Effector CD8-positive, alpha-beta T cell (primary cell): ENCODE measurements around the gene TMEM72.
A peak's percentile ranks its signal among the peaks of the same experiment; 100 is the strongest.

Source experiments
- DNase-seq: peaks from one replicate; lab custom pipeline; 2025; lab: John Stamatoyannopoulos, UW

TMEM72 gene

GRCh38 chr10:44920252-44920651, 9.1 kb downstream of the TMEM72 start:
- DNase-seq: no peak

DNA sequence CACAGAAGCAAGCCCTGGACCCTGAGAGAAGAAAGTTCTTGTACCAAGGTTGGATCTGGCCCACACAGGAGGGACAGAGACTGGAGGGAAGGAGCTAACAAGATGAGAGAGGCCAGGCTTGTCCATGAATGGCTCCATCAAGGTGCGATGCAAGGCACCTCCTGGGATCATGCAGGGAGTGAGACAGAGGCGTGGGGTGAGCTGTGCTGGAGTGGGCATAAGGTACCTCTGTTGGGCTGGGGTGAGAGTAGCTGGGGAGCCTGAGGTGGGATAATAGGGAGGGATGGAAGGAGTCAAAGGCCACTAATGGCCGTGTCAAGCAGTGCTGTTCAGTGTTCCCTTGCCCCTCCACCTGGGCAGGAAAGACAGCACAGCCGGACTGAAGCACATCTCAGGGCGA, 9.9 kb downstream of the TMEM72 start:
- DNase-seq: no peak

DNA sequence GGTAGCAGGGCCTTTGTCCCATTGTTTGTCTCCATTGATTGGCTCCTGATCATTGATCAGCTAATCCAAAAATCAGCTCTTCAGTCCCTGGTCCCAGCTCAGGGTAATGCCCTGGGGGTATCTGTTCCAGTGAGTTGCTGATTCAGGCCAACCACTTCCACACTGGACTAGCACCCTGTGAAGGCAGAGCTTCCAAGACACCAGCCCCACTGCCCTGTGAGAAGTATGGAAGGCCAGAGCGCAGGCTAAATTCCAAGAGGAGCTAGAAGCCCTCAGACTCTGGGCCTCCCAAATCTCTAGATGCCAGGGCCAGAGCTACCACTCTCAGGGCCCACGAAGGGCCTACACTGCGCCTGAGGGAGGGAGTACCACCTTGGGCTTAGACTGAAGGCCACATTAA, 10.4 kb downstream of the TMEM72 start:
- no peak for DNase-seq

DNA sequence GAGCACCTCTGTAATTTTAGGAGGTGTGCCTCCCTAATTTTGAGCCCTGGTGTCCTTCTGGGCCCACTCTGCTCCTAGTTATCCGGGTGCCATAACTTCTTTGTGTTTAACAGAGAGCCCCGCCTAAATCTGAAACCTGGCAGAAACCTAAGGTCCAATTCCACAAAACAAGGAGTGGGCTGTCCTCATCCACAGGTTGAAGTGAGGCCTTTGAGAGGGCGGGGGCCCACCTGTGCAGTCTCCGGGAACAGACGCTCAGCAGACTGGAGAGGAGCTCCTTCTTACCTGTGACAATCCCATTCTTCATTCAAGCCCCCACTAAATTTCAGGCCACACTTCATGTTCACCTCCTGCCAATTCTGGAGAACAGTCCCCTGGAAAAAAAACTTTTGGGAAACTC, 10.9 kb downstream of the TMEM72 start:
- DNase-seq: no peak

DNA sequence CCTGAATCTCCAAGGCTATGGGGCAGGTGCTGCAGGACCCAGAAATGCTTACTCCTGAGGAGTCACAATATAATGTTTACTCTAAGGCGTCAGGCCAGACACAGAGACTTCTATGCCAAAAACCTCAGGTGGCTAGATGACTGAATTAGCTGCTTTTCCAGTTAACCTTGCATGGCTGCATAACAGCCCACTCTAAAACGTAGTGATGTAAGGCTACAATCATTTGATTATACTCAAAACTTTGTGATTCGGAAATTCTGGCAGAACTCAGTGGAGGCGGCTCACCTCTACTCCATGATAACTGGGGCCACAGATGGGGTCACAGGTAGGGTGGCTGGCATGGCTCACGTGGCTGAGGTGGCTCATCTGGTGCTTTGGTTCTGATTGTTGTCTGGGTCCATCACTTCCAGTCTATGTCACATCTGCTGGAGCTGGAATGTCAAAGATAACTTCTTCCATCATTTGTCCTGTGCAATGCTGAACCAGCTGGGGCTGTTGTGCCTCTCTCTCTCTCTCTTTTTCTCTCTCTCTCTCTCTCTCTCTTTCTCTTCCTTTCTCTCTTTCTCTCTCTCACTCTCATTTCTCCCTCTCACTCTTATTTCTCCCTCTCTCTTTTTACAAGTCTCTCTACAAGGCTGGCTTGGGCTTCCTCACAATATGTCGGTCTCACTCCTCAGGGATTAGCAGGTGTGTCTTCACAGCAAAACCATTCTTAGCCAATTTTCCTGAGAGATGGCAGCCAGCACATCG, 11.8 kb downstream of the TMEM72 start:
- DNase-seq: no peak

- DNase-seq: no peak
Observed at GRCh38 chr10:44923611-44924010, 12.5 kb downstream of the TMEM72 start.

GRCh38 chr10:44924261-44925040, 13.3 kb downstream of the TMEM72 start:
- no peak for DNase-seq

GRCh38 chr10:44925224-44925623, 14.1 kb downstream of the TMEM72 start:
- no peak for DNase-seq

DNA sequence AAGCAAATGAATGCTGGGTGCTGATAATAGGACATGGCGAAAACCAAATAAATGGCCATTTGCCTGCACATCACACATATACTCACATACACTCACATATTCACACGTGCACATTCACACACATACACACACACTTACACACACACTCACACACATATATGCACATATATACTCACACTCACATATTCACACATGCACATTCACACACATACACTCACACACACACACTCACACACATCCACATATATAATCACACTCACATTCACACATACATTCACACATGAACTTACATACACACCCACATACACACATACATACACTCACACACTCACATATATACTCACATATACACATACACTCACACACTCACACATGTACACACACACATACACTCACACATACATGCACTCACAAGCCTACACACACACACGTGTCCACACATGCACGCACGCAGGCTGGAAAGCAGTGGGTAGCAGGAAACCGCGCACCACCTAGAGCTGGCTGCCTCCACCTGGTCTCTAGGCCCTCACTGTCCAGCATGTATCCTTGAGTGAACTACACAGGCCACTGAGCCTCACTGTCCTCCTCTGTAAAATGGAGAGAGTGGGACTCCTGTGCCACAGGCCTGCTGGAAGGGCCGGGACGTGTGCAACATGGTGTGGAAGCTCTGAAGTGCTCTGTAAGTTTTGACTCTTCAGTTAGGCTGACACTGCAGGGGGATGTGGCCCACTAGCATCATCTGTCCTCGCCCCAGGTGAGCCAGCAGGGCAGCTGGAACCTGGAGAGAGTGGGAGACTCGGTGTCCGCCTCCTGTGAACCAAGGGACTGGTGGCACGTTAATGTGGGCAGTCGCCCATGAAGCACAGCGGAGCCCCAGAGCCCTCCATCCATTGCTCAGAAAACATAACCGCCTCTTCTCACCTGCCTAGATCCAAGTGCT, 14.9 kb downstream of the TMEM72 start:
- no peak for DNase-seq

DNA sequence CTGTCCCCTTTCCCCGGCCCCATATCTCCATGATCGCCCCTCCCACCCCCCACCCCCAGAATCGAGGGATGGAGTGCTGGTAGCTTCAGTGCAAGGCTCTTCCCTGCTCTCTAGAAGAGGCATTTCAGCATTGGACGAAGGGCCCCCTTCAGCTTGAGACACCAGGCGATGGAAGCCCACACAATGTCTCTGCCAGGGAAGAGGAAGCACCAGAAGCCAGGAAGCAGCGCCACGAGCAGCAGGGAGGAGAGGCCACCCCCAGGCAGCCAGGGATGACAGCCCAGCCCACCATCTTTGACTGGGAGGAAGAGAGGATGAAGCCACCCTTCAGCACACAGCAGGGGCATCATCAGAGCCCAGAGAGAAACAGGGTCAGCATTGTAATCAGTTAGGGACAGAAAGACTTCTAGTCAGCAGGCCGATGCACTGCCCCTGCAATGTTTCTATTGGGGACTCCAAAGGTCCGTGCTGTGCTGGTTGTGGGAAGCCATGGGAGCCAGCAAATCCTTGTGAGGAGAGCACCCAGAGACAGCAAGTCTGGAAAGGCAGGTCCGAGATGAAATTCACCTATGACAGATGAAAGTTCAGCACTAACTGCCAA, 15.7 kb downstream of the TMEM72 start:
- no peak for DNase-seq

DNA sequence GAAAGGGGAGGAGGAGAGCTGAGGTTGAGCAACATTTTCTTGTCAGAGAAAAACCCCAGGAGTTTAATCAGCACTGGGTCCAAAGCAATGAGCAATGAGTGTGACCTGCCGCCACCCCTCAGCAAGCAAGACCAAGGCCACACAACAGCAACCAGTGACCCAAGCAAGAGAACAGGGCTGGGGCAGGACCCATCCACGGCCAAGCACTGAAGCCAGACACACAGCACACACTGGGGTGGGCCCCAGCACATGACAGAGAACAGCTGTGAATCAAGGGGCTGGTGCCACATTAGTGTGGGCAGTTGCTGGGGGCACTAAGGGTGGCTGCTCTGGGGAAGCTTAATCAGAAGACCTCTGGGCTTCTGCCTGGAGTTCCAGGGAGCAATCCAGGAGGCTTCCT, 16.2 kb downstream of the TMEM72 start:
- DNase-seq: no peak

- DNase-seq: no peak
Observed at GRCh38 chr10:44928462-44928861, 17.3 kb downstream of the TMEM72 start.

GRCh38 chr10:44929356-44930255, 18.5 kb downstream of the TMEM72 start:
- DNase-seq: no peak

GRCh38 chr10:44930904-44931620, 19.9 kb downstream of the TMEM72 start:
- no peak for DNase-seq

- DNase-seq: no peak
Observed at GRCh38 chr10:44931621-44932516, 20.7 kb downstream of the TMEM72 start.

DNA sequence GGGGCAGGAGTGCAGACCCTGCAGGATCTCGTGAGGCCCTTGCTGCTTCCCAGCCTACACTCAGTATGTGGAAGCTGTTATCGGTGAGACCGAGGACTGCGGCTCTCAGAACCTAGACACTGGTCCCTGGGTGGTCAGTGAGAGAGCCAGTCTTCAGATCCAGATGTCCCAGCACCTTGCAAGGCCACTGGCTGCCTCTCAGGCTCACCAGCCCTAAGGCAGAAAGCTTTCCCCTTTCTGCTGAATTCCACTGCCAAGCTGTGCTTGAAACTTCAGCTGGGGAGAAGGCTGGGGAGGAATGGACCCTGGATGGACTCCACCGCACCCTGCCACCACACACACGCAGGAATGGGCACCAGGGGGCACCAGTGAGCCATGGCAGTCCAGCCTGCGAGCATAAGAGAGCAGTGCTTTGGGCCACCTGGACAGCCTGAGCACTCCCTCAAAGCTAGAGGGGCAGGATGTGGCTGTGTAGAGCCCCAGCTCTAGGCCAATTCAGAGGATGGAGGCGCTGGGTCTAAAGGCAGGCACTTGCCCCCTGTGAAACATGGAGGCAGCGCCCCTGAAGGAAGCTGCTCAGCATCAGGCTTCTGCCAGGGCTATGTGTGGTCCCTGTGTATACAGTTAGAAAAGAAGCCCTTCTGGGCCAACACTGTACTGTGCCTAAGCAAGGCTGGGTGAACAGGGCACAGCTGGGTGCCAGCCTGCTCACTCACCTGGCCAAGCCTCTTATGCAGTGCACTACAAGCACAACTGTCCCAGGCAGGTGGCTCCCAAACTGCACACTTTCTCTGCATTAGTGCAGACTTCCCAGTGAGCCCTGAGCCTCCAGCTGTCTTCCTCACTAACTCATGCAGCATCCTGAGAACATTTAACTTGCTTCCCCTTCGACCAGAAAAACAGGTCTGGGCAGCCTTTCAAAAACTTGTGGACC, 21.6 kb downstream of the TMEM72 start:
- DNase-seq: peak; percentile 78

GRCh38 chr10:44933451-44934321, 22.5 kb downstream of the TMEM72 start:
- DNase-seq: no peak
